GM12878 (cell line): ENCODE measurements around the gene CBX7. TPM values are rescaled to one million over a fixed set of nuclear protein-coding genes. Genes with fewer than 3 reads are reported as not detected.

ENCODE experiments used
- ATAC-seq: fragments of 200-7000 bp; cut with Tn5 transposase; 3 replicates; pipeline ENCODE4 v1.9.1; 2020; ENCODE audit warnings: mild to moderate bottlenecking, moderate library complexity
- BruUV-seq: library from RNA; stranded (reverse); fragments of 400-500 nt; replicated peaks from 2 replicates; lab custom pipeline; 2021; lab: Mats Ljungman, UMichigan
- CTCF ChIA-PET: fragments of 300-600 bp; sonication (Branson Sonifier 250); formaldehyde crosslinking; extraction: SDS; loops from one replicate; lab custom pipeline; 2021; ENCODE audit warnings: inconsistent platforms; lab: Yijun Ruan, JAX
- POLR2A ChIA-PET: fragments of 350-600 bp; formaldehyde crosslinking; extraction: SDS; loops from one replicate; lab custom pipeline; 2021; ENCODE audit warnings: inconsistent platforms; lab: Charles Lee
- RAD21 ChIA-PET: fragments of 300-600 bp; sonication (Branson Sonifier 250); formaldehyde crosslinking; loops from one replicate; lab custom pipeline; 2023; ENCODE audit warnings: antibody characterized with exemption; ENCODE audit not compliant: unreplicated experiment; lab: Charles Lee
- SMC1A ChIA-PET: fragments of 300-600 bp; sonication (Branson Sonifier 250); formaldehyde crosslinking; loops from one replicate; lab custom pipeline; 2023; ENCODE audit not compliant: unreplicated experiment, uncharacterized antibody; lab: Charles Lee
- DNase-seq: peaks from one replicate; pipeline ENCODE4 v3.0.0-alpha.2; 2011; ENCODE audit warnings: low read depth, low spot score
- FAIRE-seq: peaks from 3 replicates; lab custom pipeline; 2011; peaks lifted over from hg19 to GRCh38; lab: Jason Lieb, UNC
- H2AFZ ChIP-seq: 2 replicates; pipeline ENCODE4 v1.6.0; 2011; ENCODE audit warnings: low read depth, low read length, control low read depth; ENCODE audit not compliant: control insufficient read depth
- H3K27ac ChIP-seq: 2 replicates; pipeline ENCODE4 v1.5.1; 2011; ENCODE audit warnings: control low read depth; ENCODE audit not compliant: control insufficient read depth, insufficient read depth
- H3K27me3 ChIP-seq, 2 experiments: replicated peaks in 1 of 2; 2 replicates each; pipeline versions ENCODE4 v1.6.0 to v1.6.1; 2011; ENCODE audit warnings: low read length in 1 of 2; ENCODE audit not compliant: control insufficient read depth in 2 of 2, insufficient read depth in 2 of 2
- H3K36me3 ChIP-seq, 2 experiments: 2 replicates each; pipeline ENCODE4 v1.5.1; 2011; ENCODE audit warnings: low read length in 1 of 2; ENCODE audit not compliant: control insufficient read depth in 2 of 2, insufficient read depth in 2 of 2
- H3K4me1 ChIP-seq: 2 replicates; pipeline ENCODE4 v1.6.1; 2011; ENCODE audit warnings: mild to moderate bottlenecking, low read length, moderate library complexity, mixed read lengths; ENCODE audit not compliant: control insufficient read depth, insufficient read depth
- H3K4me2 ChIP-seq: 2 replicates; pipeline ENCODE4 v1.6.0; 2011; ENCODE audit warnings: control low read depth; ENCODE audit not compliant: control insufficient read depth, insufficient read depth
- H3K4me3 ChIP-seq: fragments of 200-600 bp; sonication (generic); 2 replicates; pipeline ENCODE4 v1.5.1; 2016
- H3K79me2 ChIP-seq: 2 replicates; pipeline ENCODE4 v1.6.0; 2011; ENCODE audit warnings: low read length; ENCODE audit not compliant: control insufficient read depth, insufficient read depth
- H3K9ac ChIP-seq: 2 replicates; pipeline ENCODE4 v1.8.0; 2011; ENCODE audit warnings: low read length, control low read depth, mixed read lengths; ENCODE audit not compliant: control insufficient read depth, insufficient read depth
- H3K9me3 ChIP-seq: replicated peaks from 3 replicates; pipeline ENCODE4 v1.5.1; 2011; ENCODE audit warnings: mild to moderate bottlenecking, low read length; ENCODE audit not compliant: control insufficient read depth, insufficient read depth
- H4K20me1 ChIP-seq: 2 replicates; pipeline ENCODE4 v1.6.0; 2011; ENCODE audit not compliant: control insufficient read depth, insufficient read depth
- BACH1 ChIP-seq: fragments of 450-650 bp; IDR thresholded peaks from 2 replicates; pipeline ENCODE4 v1.6.1; 2017; ENCODE audit warnings: mild to moderate bottlenecking, borderline replicate concordance
- BHLHE40 ChIP-seq, 2 experiments: fragments of 450-650 bp in 1 of 2; IDR thresholded peaks; 2 replicates each; pipeline ENCODE4 v1.6.1; 2011 to 2017; ENCODE audit warnings: low read depth in 2 of 2, borderline replicate concordance in 1 of 2, improper control_type of control experiment in 1 of 2, low read length in 1 of 2, mild to moderate bottlenecking in 1 of 2
- DPF2 ChIP-seq: fragments of 450-650 bp; IDR thresholded peaks from 2 replicates; pipeline ENCODE4 v1.6.1; 2017; ENCODE audit warnings: mild to moderate bottlenecking
- EED ChIP-seq: sonication (generic); IDR thresholded peaks from 2 replicates; pipeline ENCODE4 v1.6.1; 2016; ENCODE audit warnings: antibody characterized with exemption, low read depth
- ETV6 ChIP-seq, 2 experiments: fragments of 450-650 bp in 1 of 2; IDR thresholded peaks in 1 of 2; conservative IDR thresholded peaks in 1 of 2; 2 replicates each; pipeline ENCODE4 v1.6.1; 2014; ENCODE audit warnings: antibody characterized with exemption in 1 of 2, borderline replicate concordance in 1 of 2, low read depth in 1 of 2, mild to moderate bottlenecking in 1 of 2, moderate library complexity in 1 of 2
- IKZF2 ChIP-seq, 2 experiments: fragments of 450-650 bp; IDR thresholded peaks; 2 replicates each; pipeline ENCODE4 v1.6.1; 2017; ENCODE audit warnings: mild to moderate bottlenecking in 2 of 2, moderate library complexity in 2 of 2
- RUNX3 ChIP-seq: IDR thresholded peaks from 2 replicates; pipeline ENCODE4 v1.6.1; 2012; ENCODE audit warnings: low read length, inconsistent platforms
- SKIL ChIP-seq: fragments of 450-650 bp; IDR thresholded peaks from 2 replicates; pipeline ENCODE4 v1.6.1; 2017; ENCODE audit warnings: mild to moderate bottlenecking, low read depth, inconsistent platforms; ENCODE audit not compliant: poor library complexity, severe bottlenecking
- SRF ChIP-seq, 2 experiments: IDR thresholded peaks; 2 replicates each; pipeline ENCODE4 v1.6.1; 2011; ENCODE audit warnings: low read depth in 2 of 2, low read length in 2 of 2, mild to moderate bottlenecking in 1 of 2, moderate library complexity in 1 of 2
- WGBS: methylation state at CpG from one replicate; pipeline ENCODE4 v1.1.6; 2016; ENCODE audit warnings: low lambda C conversion rate; ENCODE audit not compliant: insufficient replicate concordance, insufficient coverage; ENCODE audit errors: missing lambda C conversion rate; 5-methylcytosine and 5-hydroxymethylcytosine counted together
- in situ Hi-C: fragments of 300-500 bp; cut with MboI; formaldehyde crosslinking; loops from 9 replicates; pipeline ENCODE4 v1.14.3; 2018; ENCODE audit warnings: mixed read lengths
- intact Hi-C: fragments of 100-400 bp; cut with micrococcal nuclease; formaldehyde crosslinking; loops from one replicate; pipeline ENCODE4 v1.14.2; 2022; ENCODE audit not compliant: unreplicated experiment
- polyA plus RNA-seq, 11 experiments: library from polyadenylated mRNA; depleted of rRNA in 4 of 11; unstranded in 6 of 11; stranded (reverse) in 5 of 11; fragments of >200 nt; fragmentation: Nextera tagmentation in 4 of 11; fragmentation: Illumina TruSeq in 1 of 11; extraction: Ambion mirVana in 4 of 11; extraction: Trizol in 1 of 11; gene quantifications; 1 replicate in 1 of 11; 2 replicates in 10 of 11; pipeline versions ENCODE4 v1.2.1 to v1.2.3, GENCODE V29; 2011 to 2016; ENCODE audit warnings: inconsistent platforms in 2 of 11, missing spikeins in 2 of 11, low read depth in 1 of 11
- total RNA-seq, 4 experiments: library from RNA; depleted of rRNA in 3 of 4; stranded (reverse); fragments of >200 nt in 3 of 4; fragmentation: Illumina TruSeq in 1 of 4; extraction: Trizol in 1 of 4; gene quantifications; 2 replicates each; pipeline versions ENCODE4 v1.2.1 to v1.2.3, GENCODE V29; 2013 to 2021
- TF ChIP-seq, protein P1 (sequence below): fragments of 450-650 bp; IDR thresholded peaks from 2 replicates; pipeline ENCODE4 v1.6.1; 2018; ENCODE audit warnings: borderline replicate concordance, mild to moderate bottlenecking; ENCODE audit not compliant: partially characterized antibody
- TF ChIP-seq, protein P2 (sequence below): fragments of 450-650 bp; conservative IDR thresholded peaks from 2 replicates; pipeline ENCODE4 v1.6.1; 2017; ENCODE audit warnings: mild to moderate bottlenecking, moderate library complexity

CBX7 gene
- total and polyA plus RNA-seq, 10 of the 15 experiments (the other 5 are each of a cell fraction or from before 2014, with no cell fraction given) = 0.18 to 17.2 (median 5.6) TPM

DNA sequence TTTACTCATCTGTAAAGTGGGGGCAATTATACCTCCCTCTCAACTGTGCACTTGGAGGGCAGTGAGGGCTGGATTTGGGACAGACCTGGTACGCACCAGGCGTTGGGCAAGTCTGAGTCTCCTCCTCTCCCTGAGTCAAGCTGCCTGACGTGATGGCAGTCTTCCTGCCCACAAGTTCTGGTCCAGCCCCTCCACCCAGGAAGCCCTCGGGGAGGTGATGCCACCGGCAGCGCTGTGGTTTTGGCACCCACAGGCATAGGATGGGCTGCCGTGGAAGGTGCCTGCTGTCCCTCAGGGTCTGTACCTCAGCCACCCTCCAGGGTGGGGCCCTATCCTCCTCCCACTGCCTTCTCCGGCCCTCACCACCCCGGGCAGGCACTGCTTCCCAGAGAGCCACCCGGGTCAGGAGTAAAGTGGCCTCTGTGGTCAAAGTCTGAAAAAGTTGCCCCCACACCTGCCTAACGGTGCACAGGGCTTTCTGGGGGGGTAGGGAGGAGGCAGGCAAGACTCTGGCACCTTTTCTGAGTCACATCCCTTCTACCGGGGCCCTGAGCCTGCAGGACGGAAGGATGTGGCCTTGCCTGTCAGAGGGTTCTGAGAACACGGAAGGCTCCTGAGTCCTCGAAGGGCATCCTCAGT, 61.9 kb downstream of the CBX7 start:
- H3K9ac ChIP-seq = peak overlapping the region; percentile 16; the same call in 1 of the 2 replicates
- peak in 1 of 2 experiments; percentile 43; a peak in 2 of 4 replicates for TF ChIP-seq ETV6 (conservative IDR thresholded peaks at IDR 0.05 in 1 of 2, IDR thresholded peaks at IDR 0.05 in 1 of 2; ENCODE audit: borderline replicate concordance in 1 of 2, low read depth in 1 of 2)
- 0 out of 2 replicates have a peak, but pooled peaks have one; percentile 70 for TF ChIP-seq DPF2
- TF ChIP-seq, protein P1, sequence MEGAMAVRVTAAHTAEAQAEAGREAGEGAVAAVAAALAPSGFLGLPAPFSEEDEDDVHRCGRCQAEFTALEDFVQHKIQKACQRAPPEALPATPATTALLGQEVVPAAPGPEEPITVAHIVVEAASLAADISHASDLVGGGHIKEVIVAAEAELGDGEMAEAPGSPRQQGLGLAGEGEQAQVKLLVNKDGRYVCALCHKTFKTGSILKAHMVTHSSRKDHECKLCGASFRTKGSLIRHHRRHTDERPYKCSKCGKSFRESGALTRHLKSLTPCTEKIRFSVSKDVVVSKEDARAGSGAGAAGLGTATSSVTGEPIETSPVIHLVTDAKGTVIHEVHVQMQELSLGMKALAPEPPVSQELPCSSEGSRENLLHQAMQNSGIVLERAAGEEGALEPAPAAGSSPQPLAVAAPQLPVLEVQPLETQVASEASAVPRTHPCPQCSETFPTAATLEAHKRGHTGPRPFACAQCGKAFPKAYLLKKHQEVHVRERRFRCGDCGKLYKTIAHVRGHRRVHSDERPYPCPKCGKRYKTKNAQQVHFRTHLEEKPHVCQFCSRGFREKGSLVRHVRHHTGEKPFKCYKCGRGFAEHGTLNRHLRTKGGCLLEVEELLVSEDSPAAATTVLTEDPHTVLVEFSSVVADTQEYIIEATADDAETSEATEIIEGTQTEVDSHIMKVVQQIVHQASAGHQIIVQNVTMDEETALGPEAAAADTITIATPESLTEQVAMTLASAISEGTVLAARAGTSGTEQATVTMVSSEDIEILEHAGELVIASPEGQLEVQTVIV = no peak
- TF ChIP-seq SKIL = no peak
- 0 out of 4 replicates have a peak, but pooled peaks of 1 of the 2 experiments have one; percentile 12 for TF ChIP-seq BHLHE40 (IDR thresholded peaks at IDR 0.05; ENCODE audit: borderline replicate concordance in 1 of 2, low read depth in 2 of 2, low read length in 1 of 2)
- 0 out of 2 replicates have a peak, but pooled peaks have one; percentile 14 for TF ChIP-seq RUNX3
- TF ChIP-seq, protein P2, sequence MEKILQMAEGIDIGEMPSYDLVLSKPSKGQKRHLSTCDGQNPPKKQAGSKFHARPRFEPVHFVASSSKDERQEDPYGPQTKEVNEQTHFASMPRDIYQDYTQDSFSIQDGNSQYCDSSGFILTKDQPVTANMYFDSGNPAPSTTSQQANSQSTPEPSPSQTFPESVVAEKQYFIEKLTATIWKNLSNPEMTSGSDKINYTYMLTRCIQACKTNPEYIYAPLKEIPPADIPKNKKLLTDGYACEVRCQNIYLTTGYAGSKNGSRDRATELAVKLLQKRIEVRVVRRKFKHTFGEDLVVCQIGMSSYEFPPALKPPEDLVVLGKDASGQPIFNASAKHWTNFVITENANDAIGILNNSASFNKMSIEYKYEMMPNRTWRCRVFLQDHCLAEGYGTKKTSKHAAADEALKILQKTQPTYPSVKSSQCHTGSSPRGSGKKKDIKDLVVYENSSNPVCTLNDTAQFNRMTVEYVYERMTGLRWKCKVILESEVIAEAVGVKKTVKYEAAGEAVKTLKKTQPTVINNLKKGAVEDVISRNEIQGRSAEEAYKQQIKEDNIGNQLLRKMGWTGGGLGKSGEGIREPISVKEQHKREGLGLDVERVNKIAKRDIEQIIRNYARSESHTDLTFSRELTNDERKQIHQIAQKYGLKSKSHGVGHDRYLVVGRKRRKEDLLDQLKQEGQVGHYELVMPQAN = 0 out of 2 replicates have a peak, but pooled peaks have one; percentile 6
- no peak for TF ChIP-seq SRF (IDR thresholded peaks at IDR 0.05; ENCODE audit: low read depth in 2 of 2, low read length in 2 of 2)
- peak; percentile 32; the same call in 1 of the 2 replicates for TF ChIP-seq EED
- TF ChIP-seq IKZF2 (IDR thresholded peaks at IDR 0.05) = peak in 1 of 2 experiments; percentile 22; a peak in 2 of 4 replicates
- TF ChIP-seq BACH1 = no peak

More for the DNA sequence above, 61.9 kb downstream of the CBX7 start:
- in situ Hi-C loops = no loop called here
- Histone ChIP-seq H4K20me1 (no peaks in the 10 kb centered on the region), H3K4me1 (peaks cover 34% of the 10 kb centered on the region), H3K27me3 (no peaks in the 10 kb centered on the region), H3K9me3 (no peaks in the 10 kb centered on the region), H3K36me3 (no peaks in the 10 kb centered on the region), H3K4me2 (peak overlapping the region; percentile 11), H3K4me3 (no peak overlapping the region), H2AFZ (peak overlapping the region; percentile 20), H3K27ac (peak overlapping the region; percentile 39; the same call in 1 of the 2 replicates), H3K79me2 (no peaks in the 10 kb centered on the region)
- ChIA-PET POLR2A (interaction anchor here (0.6 to 1.6 kb wide), 2 partner anchors 10 to 57 kb away, joined by 3 to 6 read pairs; no protein-coding TSS in a partner anchor), RAD21 (no interaction called here), CTCF (no interaction called here), SMC1A (interaction anchor here (1.0 to 1.8 kb wide), 3 partner anchors 8 to 58 kb away, joined by 3 to 10 read pairs (median 4); no protein-coding TSS in a partner anchor)
- FAIRE-seq = no peak
- no TSS peak for BruUV-seq
- 2% methylated on average over 15 of the region's 15 CpGs for WGBS
- DNase-seq = no peak
- peak; percentile 66 for ATAC-seq
- intact Hi-C loops = no loop called here
